HEK293 (cell line): ENCODE results near the gene EDARADD.

Experiments
- BCL11B ChIP-seq: fragments of 450-650 bp; formaldehyde crosslinking; IDR thresholded peaks from 2 replicates; pipeline ENCODE4 v1.5.1; 2016; ENCODE audit warnings: low read depth, missing biosample characterization, missing genetic modification characterization
- HOXA7 ChIP-seq: sonication (generic); formaldehyde crosslinking; IDR thresholded peaks from 2 replicates; pipeline ENCODE4 v1.8.1; 2022; ENCODE audit warnings: missing genetic modification reagents, borderline replicate concordance
- KLF1 ChIP-seq: fragments of 450-650 bp; formaldehyde crosslinking; IDR thresholded peaks from 2 replicates; pipeline ENCODE4 v1.5.1; 2016; ENCODE audit warnings: missing biosample characterization, missing genetic modification characterization
- KLF16 ChIP-seq: fragments of 450-650 bp; formaldehyde crosslinking; IDR thresholded peaks from 2 replicates; pipeline ENCODE4 v1.5.1; 2017; ENCODE audit warnings: missing biosample characterization, missing genetic modification characterization
- ZEB2 ChIP-seq: fragments of 450-650 bp; formaldehyde crosslinking; IDR thresholded peaks from 2 replicates; pipeline ENCODE4 v1.5.1; 2016; ENCODE audit warnings: missing biosample characterization, missing genetic modification characterization
- ZNF133 ChIP-seq: fragments of 450-650 bp; formaldehyde crosslinking; IDR thresholded peaks from 2 replicates; pipeline ENCODE4 v1.5.1; 2016; ENCODE audit warnings: missing biosample characterization, missing genetic modification characterization
- ZNF175 ChIP-seq: fragments of 450-650 bp; formaldehyde crosslinking; IDR thresholded peaks from 2 replicates; pipeline ENCODE4 v1.5.1; 2016; ENCODE audit warnings: missing biosample characterization, missing genetic modification characterization
- ZNF221 ChIP-seq: fragments of 450-650 bp; formaldehyde crosslinking; IDR thresholded peaks from 2 replicates; pipeline ENCODE4 v1.5.1; 2017; ENCODE audit warnings: missing biosample characterization, missing genetic modification characterization, borderline replicate concordance
- ZNF23 ChIP-seq: fragments of 450-650 bp; formaldehyde crosslinking; IDR thresholded peaks from 2 replicates; pipeline ENCODE4 v1.5.1; 2016; ENCODE audit warnings: missing biosample characterization, missing genetic modification characterization, borderline replicate concordance
- ZNF239 ChIP-seq: fragments of 450-650 bp; formaldehyde crosslinking; IDR thresholded peaks from 2 replicates; pipeline ENCODE4 v1.5.1; 2016; ENCODE audit warnings: missing biosample characterization, missing genetic modification characterization
- ZNF24 ChIP-seq: fragments of 450-650 bp; formaldehyde crosslinking; IDR thresholded peaks from 2 replicates; pipeline ENCODE4 v1.5.1; 2016; ENCODE audit warnings: missing biosample characterization, missing genetic modification characterization
- ZNF280C ChIP-seq: fragments of 450-650 bp; formaldehyde crosslinking; IDR thresholded peaks from 2 replicates; pipeline ENCODE4 v1.5.1; 2016; ENCODE audit warnings: missing biosample characterization, missing genetic modification characterization
- ZNF302 ChIP-seq: fragments of 450-650 bp; formaldehyde crosslinking; IDR thresholded peaks from 2 replicates; pipeline ENCODE4 v1.5.1; 2016; ENCODE audit warnings: missing biosample characterization, missing genetic modification characterization, low read depth
- ZNF311 ChIP-seq: fragments of 450-650 bp; formaldehyde crosslinking; IDR thresholded peaks from 2 replicates; pipeline ENCODE4 v1.5.1; 2017; ENCODE audit warnings: missing biosample characterization, missing genetic modification characterization, borderline replicate concordance
- ZNF324 ChIP-seq: fragments of 450-650 bp; formaldehyde crosslinking; IDR thresholded peaks from 2 replicates; pipeline ENCODE4 v1.5.1; 2016; ENCODE audit warnings: missing biosample characterization, missing genetic modification characterization
- ZNF350 ChIP-seq: fragments of 450-650 bp; formaldehyde crosslinking; IDR thresholded peaks from 2 replicates; pipeline ENCODE4 v1.5.0; 2017; ENCODE audit warnings: missing biosample characterization, mild to moderate bottlenecking, missing genetic modification characterization
- ZNF366 ChIP-seq: fragments of 450-650 bp; formaldehyde crosslinking; conservative IDR thresholded peaks from 2 replicates; pipeline ENCODE4 v1.5.1; 2016; ENCODE audit warnings: missing biosample characterization, missing genetic modification characterization
- ZNF473 ChIP-seq: fragments of 450-650 bp; formaldehyde crosslinking; IDR thresholded peaks from 2 replicates; pipeline ENCODE4 v1.5.1; 2017; ENCODE audit warnings: missing biosample characterization, missing genetic modification characterization
- ZNF544 ChIP-seq: fragments of 450-650 bp; formaldehyde crosslinking; IDR thresholded peaks from 2 replicates; pipeline ENCODE4 v1.5.0; 2017; ENCODE audit warnings: missing biosample characterization, missing genetic modification characterization
- ZNF558 ChIP-seq: fragments of 450-650 bp; formaldehyde crosslinking; IDR thresholded peaks from 2 replicates; pipeline ENCODE4 v1.5.1; 2016; ENCODE audit warnings: missing biosample characterization, missing genetic modification characterization
- ZNF658 ChIP-seq: fragments of 450-650 bp; formaldehyde crosslinking; IDR thresholded peaks from 2 replicates; pipeline ENCODE4; 2016; ENCODE audit warnings: missing biosample characterization, missing genetic modification characterization
- ZNF692 ChIP-seq: fragments of 450-650 bp; formaldehyde crosslinking; IDR thresholded peaks from 2 replicates; pipeline ENCODE4 v1.5.1; 2016; ENCODE audit warnings: missing biosample characterization, missing genetic modification characterization
- ZNF843 ChIP-seq: fragments of 450-650 bp; formaldehyde crosslinking; IDR thresholded peaks from 2 replicates; pipeline ENCODE4 v1.5.1; 2016; ENCODE audit warnings: missing biosample characterization, missing genetic modification characterization
- ZSCAN30 ChIP-seq: fragments of 450-650 bp; IDR thresholded peaks from 2 replicates; pipeline ENCODE4 v1.5.1; 2018; ENCODE audit warnings: missing biosample characterization, mild to moderate bottlenecking, missing genetic modification characterization, moderate library complexity
- TF ChIP-seq, protein P1 (sequence below): fragments of 450-650 bp; formaldehyde crosslinking; IDR thresholded peaks from 2 replicates; pipeline ENCODE4 v1.5.1; 2016; ENCODE audit warnings: missing biosample characterization, missing genetic modification characterization, borderline replicate concordance
- TF ChIP-seq, protein P2 (sequence below): fragments of 450-650 bp; formaldehyde crosslinking; IDR thresholded peaks from 2 replicates; pipeline ENCODE4 v1.5.1; 2016; ENCODE audit warnings: missing biosample characterization, missing genetic modification characterization, low read depth
- TF ChIP-seq, protein P3 (sequence below): fragments of 450-650 bp; formaldehyde crosslinking; IDR thresholded peaks from 2 replicates; pipeline ENCODE4 v1.5.1; 2016; ENCODE audit warnings: missing biosample characterization, missing genetic modification characterization

The EDARADD gene

GRCh38 chr1:236395230-236395946 is 1.3 kb downstream of the EDARADD start (continued):
- no peak for TF ChIP-seq ZNF280C (tag by site-specific recombination)
- no peak for TF ChIP-seq ZNF23
- peak; percentile 93 for TF ChIP-seq KLF16 (tag by site-specific recombination)
- peak; percentile 61 for TF ChIP-seq ZNF843 (tag by site-specific recombination)
- no peak for TF ChIP-seq HOXA7 (CRISPR knock-in tag)
- TF ChIP-seq ZNF366, result peak; percentile 94
- TF ChIP-seq BCL11B (tag by site-specific recombination), result no peak
- TF ChIP-seq, protein P1, sequence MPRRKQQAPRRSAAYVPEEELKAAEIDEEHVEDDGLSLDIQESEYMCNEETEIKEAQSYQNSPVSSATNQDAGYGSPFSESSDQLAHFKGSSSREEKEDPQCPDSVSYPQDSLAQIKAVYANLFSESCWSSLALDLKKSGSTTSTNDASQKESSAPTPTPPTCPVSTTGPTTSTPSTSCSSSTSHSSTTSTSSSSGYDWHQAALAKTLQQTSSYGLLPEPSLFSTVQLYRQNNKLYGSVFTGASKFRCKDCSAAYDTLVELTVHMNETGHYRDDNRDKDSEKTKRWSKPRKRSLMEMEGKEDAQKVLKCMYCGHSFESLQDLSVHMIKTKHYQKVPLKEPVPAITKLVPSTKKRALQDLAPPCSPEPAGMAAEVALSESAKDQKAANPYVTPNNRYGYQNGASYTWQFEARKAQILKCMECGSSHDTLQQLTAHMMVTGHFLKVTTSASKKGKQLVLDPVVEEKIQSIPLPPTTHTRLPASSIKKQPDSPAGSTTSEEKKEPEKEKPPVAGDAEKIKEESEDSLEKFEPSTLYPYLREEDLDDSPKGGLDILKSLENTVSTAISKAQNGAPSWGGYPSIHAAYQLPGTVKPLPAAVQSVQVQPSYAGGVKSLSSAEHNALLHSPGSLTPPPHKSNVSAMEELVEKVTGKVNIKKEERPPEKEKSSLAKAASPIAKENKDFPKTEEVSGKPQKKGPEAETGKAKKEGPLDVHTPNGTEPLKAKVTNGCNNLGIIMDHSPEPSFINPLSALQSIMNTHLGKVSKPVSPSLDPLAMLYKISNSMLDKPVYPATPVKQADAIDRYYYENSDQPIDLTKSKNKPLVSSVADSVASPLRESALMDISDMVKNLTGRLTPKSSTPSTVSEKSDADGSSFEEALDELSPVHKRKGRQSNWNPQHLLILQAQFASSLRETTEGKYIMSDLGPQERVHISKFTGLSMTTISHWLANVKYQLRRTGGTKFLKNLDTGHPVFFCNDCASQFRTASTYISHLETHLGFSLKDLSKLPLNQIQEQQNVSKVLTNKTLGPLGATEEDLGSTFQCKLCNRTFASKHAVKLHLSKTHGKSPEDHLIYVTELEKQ (tag by site-specific recombination), result no peak; the same call in 1 of the 2 replicates
- no peak for TF ChIP-seq ZNF302 (tag by site-specific recombination)
- TF ChIP-seq ZNF175 (tag by site-specific recombination), result no peak
- TF ChIP-seq ZNF473 (tag by site-specific recombination), result no peak
- peak; percentile 30; the same call in 1 of the 2 replicates for TF ChIP-seq ZNF133 (tag by site-specific recombination)
- peak; percentile 85 for TF ChIP-seq ZNF24 (tag by site-specific recombination)
- peak; percentile 84 for TF ChIP-seq KLF1
- TF ChIP-seq, protein P2, sequence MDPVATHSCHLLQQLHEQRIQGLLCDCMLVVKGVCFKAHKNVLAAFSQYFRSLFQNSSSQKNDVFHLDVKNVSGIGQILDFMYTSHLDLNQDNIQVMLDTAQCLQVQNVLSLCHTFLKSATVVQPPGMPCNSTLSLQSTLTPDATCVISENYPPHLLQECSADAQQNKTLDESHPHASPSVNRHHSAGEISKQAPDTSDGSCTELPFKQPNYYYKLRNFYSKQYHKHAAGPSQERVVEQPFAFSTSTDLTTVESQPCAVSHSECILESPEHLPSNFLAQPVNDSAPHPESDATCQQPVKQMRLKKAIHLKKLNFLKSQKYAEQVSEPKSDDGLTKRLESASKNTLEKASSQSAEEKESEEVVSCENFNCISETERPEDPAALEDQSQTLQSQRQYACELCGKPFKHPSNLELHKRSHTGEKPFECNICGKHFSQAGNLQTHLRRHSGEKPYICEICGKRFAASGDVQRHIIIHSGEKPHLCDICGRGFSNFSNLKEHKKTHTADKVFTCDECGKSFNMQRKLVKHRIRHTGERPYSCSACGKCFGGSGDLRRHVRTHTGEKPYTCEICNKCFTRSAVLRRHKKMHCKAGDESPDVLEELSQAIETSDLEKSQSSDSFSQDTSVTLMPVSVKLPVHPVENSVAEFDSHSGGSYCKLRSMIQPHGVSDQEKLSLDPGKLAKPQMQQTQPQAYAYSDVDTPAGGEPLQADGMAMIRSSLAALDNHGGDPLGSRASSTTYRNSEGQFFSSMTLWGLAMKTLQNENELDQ (tag by site-specific recombination), result no peak
- TF ChIP-seq ZNF558, result no peak
- no peak for TF ChIP-seq ZNF311
- no peak for TF ChIP-seq ZNF239 (tag by site-specific recombination)
- TF ChIP-seq ZNF544 (tag by site-specific recombination), result no peak
- peak; percentile 78; the same call in 1 of the 2 replicates for TF ChIP-seq ZNF692 (tag by site-specific recombination)
- TF ChIP-seq, protein P3, sequence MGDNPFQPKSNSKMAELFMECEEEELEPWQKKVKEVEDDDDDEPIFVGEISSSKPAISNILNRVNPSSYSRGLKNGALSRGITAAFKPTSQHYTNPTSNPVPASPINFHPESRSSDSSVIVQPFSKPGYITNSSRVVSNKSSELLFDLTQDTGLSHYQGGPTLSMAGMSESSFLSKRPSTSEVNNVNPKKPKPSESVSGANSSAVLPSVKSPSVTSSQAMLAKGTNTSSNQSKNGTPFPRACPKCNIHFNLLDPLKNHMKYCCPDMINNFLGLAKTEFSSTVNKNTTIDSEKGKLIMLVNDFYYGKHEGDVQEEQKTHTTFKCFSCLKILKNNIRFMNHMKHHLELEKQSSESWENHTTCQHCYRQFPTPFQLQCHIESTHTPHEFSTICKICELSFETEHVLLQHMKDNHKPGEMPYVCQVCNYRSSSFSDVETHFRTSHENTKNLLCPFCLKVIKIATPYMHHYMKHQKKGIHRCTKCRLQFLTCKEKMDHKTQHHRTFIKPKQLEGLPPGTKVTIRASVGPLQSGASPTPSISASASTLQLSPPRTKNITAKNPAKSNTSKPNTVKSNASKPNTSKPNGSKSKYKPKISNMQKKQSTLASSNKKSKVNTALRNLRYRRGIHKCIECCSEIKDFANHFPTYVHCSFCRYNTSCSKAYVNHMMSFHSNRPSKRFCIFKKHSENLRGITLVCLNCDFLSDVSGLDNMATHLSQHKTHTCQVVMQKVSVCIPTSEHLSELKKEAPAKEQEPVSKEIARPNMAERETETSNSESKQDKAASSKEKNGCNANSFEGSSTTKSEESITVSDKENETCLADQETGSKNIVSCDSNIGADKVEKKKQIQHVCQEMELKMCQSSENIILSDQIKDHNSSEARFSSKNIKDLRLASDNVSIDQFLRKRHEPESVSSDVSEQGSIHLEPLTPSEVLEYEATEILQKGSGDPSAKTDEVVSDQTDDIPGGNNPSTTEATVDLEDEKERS (tag by site-specific recombination), result no peak
- TF ChIP-seq ZSCAN30 (tag by site-specific recombination), result peak; percentile 49; the same call in 1 of the 2 replicates
- TF ChIP-seq ZNF324 (tag by site-specific recombination), result peak; percentile 85; the same call in 1 of the 2 replicates
- no peak for TF ChIP-seq ZNF221
- no peak for TF ChIP-seq ZNF350 (tag by site-specific recombination)
- TF ChIP-seq ZEB2 (tag by site-specific recombination), result peak; percentile 96
- TF ChIP-seq ZNF658 (tag by site-specific recombination), result no peak
